ENCODE results near the gene SLC36A4. TPM values are rescaled to one million over a fixed set of nuclear protein-coding genes. Genes with fewer than 3 reads are reported as not detected.

SLC36A4 gene
- total RNA-seq, 2 experiments from 2014 or later = 13.9 to 14.0 TPM

DNA sequence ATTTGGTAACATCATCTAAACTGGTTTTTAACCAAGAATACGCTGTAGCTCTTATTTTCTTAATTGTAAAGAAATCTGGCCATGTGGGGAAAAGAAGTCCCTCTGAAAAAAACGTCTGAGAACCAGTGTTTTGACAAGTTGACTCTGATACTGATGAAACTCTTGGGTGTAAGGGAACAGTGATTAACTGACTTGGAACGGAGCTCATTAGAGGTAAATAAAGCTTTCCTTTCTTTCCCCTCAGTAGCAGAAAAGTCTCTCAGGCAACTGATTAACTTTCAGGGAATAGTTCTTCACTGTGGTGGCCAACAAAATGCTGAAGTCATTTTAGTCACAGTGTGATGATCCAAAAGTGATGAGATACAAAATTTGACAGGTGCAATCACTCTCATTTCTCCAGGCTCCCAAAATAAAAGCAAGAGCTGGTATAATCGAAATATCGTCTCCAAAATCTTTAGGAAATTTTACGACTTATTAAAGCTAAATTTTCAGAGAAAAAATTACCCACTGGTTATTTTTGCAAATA lies 52.3 kb downstream of the SLC36A4 start:
- H3K9me3 Mint-ChIP-seq = no peaks in the 10 kb centered on the region
- no peaks in the 10 kb centered on the region for H3K27me3 Mint-ChIP-seq
- ChIA-PET POLR2A (no interaction called here), CTCF (no interaction called here)
- intact Hi-C loops (cut with micrococcal nuclease) = no loop called here
- H3K36me3 Mint-ChIP-seq = peaks cover 7% of the 10 kb centered on the region
- no peak for DNase-seq
- H3K4me1 Mint-ChIP-seq (ENCODE audit: low read depth) = no peaks in the 10 kb centered on the region
- H3K4me3 Mint-ChIP-seq = no peak overlapping the region
- H3K27ac Mint-ChIP-seq = no peak overlapping the region

- Mint-ChIP-seq H3K27me3 (no peaks in the 10 kb centered on the region), H3K9me3 (no peaks in the 10 kb centered on the region), H3K36me3 (peaks cover 4% of the 10 kb centered on the region), H3K4me3 (no peak overlapping the region), H3K4me1 (ENCODE audit: low read depth) (no peaks in the 10 kb centered on the region), H3K27ac (no peak overlapping the region)
- DNase-seq = no peak
- ChIA-PET CTCF (no interaction called here), POLR2A (no interaction called here)
- intact Hi-C loops (cut with micrococcal nuclease) = no loop called here
These were observed 54.0 kb downstream of the SLC36A4 start for GRCh38 chr11:93143800-93144199.

GRCh38 chr11:93143186-93143585 lies 54.6 kb downstream of the SLC36A4 start:
- H3K27me3 Mint-ChIP-seq = no peaks in the 10 kb centered on the region
- H3K4me3 Mint-ChIP-seq = no peak overlapping the region
- H3K4me1 Mint-ChIP-seq (ENCODE audit: low read depth) = no peaks in the 10 kb centered on the region
- intact Hi-C loops (cut with micrococcal nuclease) = no loop called here
- no peak overlapping the region for H3K27ac Mint-ChIP-seq
- ChIA-PET POLR2A (no interaction called here), CTCF (no interaction called here)
- peaks cover 4% of the 10 kb centered on the region for H3K36me3 Mint-ChIP-seq
- no peak for DNase-seq
- H3K9me3 Mint-ChIP-seq = no peaks in the 10 kb centered on the region

GRCh38 chr11:93133488-93134109 lies 64.2 kb downstream of the SLC36A4 start:
- H3K27ac Mint-ChIP-seq = no peak overlapping the region
- H3K4me3 Mint-ChIP-seq = no peak overlapping the region
- H3K4me1 Mint-ChIP-seq (ENCODE audit: low read depth) = no peaks in the 10 kb centered on the region
- H3K36me3 Mint-ChIP-seq = peaks cover 2% of the 10 kb centered on the region
- DNase-seq = no peak
- ChIA-PET POLR2A (no interaction called here), CTCF (no interaction called here)
- intact Hi-C loops (cut with micrococcal nuclease) = no loop called here
- H3K27me3 Mint-ChIP-seq = no peaks in the 10 kb centered on the region
- H3K9me3 Mint-ChIP-seq = no peaks in the 10 kb centered on the region

GRCh38 chr11:93132836-93133235 lies 65.0 kb downstream of the SLC36A4 start:
- no peak overlapping the region for H3K27ac Mint-ChIP-seq

GRCh38 chr11:93131709-93132108 lies 66.1 kb downstream of the SLC36A4 start:
- Mint-ChIP-seq H3K27me3 (peaks cover 7% of the 10 kb centered on the region), H3K36me3 (peaks cover 2% of the 10 kb centered on the region), H3K27ac (no peak overlapping the region), H3K4me3 (no peak overlapping the region), H3K4me1 (ENCODE audit: low read depth) (no peaks in the 10 kb centered on the region), H3K9me3 (no peaks in the 10 kb centered on the region)
- ChIA-PET CTCF (no interaction called here), POLR2A (no interaction called here)
- intact Hi-C loops (cut with micrococcal nuclease) = no loop called here
- DNase-seq = no peak

More at GRCh38 chr11:93132836-93133235, 65.0 kb downstream of the SLC36A4 start:
- H3K4me1 Mint-ChIP-seq (ENCODE audit: low read depth) = no peaks in the 10 kb centered on the region
- ChIA-PET POLR2A (no interaction called here), CTCF (no interaction called here)
- no peak overlapping the region for H3K4me3 Mint-ChIP-seq
- DNase-seq = no peak
- H3K27me3 Mint-ChIP-seq = peaks cover under 1% of the 10 kb centered on the region
- intact Hi-C loops (cut with micrococcal nuclease) = no loop called here
- no peaks in the 10 kb centered on the region for H3K9me3 Mint-ChIP-seq
- peaks cover 2% of the 10 kb centered on the region for H3K36me3 Mint-ChIP-seq

DNA sequence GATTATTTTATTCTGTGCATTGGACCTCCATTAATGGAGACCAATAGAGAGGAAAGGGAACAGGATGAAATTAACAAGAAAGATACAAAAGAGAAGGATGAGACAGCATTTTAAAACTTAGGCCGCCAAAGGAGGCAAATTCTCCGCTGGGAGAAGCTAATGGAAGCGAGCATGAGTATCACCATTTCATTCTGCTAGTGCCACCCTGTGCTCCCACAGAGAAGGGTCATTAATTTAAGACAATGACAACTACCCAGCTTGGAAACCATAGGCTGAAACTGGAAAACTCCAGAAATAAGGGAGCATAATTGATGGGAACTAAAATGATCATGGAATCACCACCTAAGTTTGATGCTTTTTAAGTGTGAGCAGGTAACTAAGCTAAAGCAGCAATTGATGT lies 69.2 kb downstream of the SLC36A4 start:
- Mint-ChIP-seq H3K9me3 (peaks cover 3% of the 10 kb centered on the region), H3K4me1 (ENCODE audit: low read depth) (no peaks in the 10 kb centered on the region), H3K27ac (no peak overlapping the region), H3K27me3 (peaks cover 7% of the 10 kb centered on the region), H3K36me3 (no peaks in the 10 kb centered on the region), H3K4me3 (no peak overlapping the region)
- POLR2A ChIA-PET = no interaction called here
- no peak for DNase-seq
- CTCF ChIA-PET = no interaction called here
- intact Hi-C loops (cut with micrococcal nuclease) = no loop called here

- no peak for DNase-seq
- CTCF ChIA-PET = no interaction called here
- Mint-ChIP-seq H3K36me3 (no peaks in the 10 kb centered on the region), H3K9me3 (peaks cover 3% of the 10 kb centered on the region), H3K27ac (no peak overlapping the region), H3K27me3 (peaks cover 14% of the 10 kb centered on the region), H3K4me3 (no peak overlapping the region), H3K4me1 (ENCODE audit: low read depth) (no peaks in the 10 kb centered on the region)
- intact Hi-C loops (cut with micrococcal nuclease) = no loop called here
- POLR2A ChIA-PET = no interaction called here
These were observed 74.4 kb downstream of the SLC36A4 start for GRCh38 chr11:93123351-93123898.

DNA sequence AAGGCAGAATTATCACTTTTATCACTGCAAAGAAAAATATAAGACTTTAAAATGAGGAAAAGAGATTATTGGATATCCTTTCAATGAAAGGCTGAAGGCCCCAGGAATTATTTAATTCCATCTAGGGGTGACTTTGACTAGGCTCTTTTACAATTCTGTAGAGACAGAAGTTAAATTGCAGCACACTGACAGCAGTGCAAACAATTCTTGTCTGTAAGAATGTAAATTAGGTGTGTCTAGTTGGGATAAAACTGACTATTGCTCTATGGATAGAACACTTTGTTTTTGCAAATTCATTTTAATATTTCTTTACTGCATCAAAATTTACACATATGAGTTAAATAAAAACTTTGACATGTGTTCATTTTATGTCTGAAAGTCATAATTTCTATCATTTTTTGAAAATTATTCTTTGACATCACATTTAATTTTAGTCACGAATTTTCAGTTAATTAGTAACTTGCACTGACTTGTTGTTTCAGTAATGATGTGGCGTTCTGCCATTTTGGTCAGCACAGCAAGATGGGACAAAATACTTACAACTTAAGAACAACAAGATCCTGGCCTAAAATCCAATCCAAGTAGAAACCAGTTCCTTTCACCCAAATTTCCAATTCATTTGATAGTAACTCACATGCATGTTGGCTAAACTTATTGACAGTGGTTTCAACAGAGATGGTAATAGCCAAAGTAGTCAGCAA lies 75.1 kb downstream of the SLC36A4 start:
- Mint-ChIP-seq H3K9me3 (peaks cover 3% of the 10 kb centered on the region), H3K27ac (no peak overlapping the region)
- CTCF ChIA-PET = no interaction called here

DNA sequence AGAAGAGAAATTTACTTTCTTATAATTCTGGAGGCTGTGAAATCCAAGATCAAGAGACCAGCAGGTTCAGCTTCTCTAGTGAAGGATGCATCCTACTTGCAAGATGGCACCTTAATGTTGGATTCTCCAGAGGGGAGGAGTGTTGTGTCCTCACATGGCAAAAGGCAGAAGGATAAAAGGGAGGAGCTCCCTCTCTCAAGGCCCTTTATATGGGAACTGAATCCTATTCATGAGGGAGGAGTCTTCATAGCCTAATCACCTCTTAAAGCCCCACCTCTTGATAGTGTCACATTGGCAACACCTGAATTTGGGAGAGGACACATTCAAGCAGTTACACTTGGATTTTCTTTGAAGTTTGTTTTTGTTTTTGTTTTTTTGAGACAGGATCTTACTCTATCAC lies 79.5 kb downstream of the SLC36A4 start:
- CTCF ChIA-PET = no interaction called here
- no peak overlapping the region for H3K27ac Mint-ChIP-seq
- no peak for DNase-seq
- no peaks in the 10 kb centered on the region for H3K4me1 Mint-ChIP-seq (ENCODE audit: low read depth)
- H3K9me3 Mint-ChIP-seq = no peaks in the 10 kb centered on the region
- H3K4me3 Mint-ChIP-seq = no peak overlapping the region
- peaks cover 16% of the 10 kb centered on the region for H3K27me3 Mint-ChIP-seq
- intact Hi-C loops (cut with micrococcal nuclease) = no loop called here
- POLR2A ChIA-PET = no interaction called here
- no peaks in the 10 kb centered on the region for H3K36me3 Mint-ChIP-seq

More for the DNA sequence above, 75.1 kb downstream of the SLC36A4 start:
- Mint-ChIP-seq H3K4me3 (no peak overlapping the region), H3K27me3 (peaks cover 12% of the 10 kb centered on the region), H3K36me3 (no peaks in the 10 kb centered on the region), H3K4me1 (ENCODE audit: low read depth) (no peaks in the 10 kb centered on the region)
- no peak for DNase-seq
- POLR2A ChIA-PET = no interaction called here
- intact Hi-C loops (cut with micrococcal nuclease) = no loop called here

- no peaks in the 10 kb centered on the region for H3K36me3 Mint-ChIP-seq
- intact Hi-C loops (cut with micrococcal nuclease) = no loop called here
- POLR2A ChIA-PET = no interaction called here
- H3K9me3 Mint-ChIP-seq = no peaks in the 10 kb centered on the region
- no peak for DNase-seq
- no peak overlapping the region for H3K4me3 Mint-ChIP-seq
- H3K27me3 Mint-ChIP-seq = peaks cover 16% of the 10 kb centered on the region
- H3K27ac Mint-ChIP-seq = no peak overlapping the region
- no peaks in the 10 kb centered on the region for H3K4me1 Mint-ChIP-seq (ENCODE audit: low read depth)
- CTCF ChIA-PET = no interaction called here
These were observed 80.2 kb downstream of the SLC36A4 start for GRCh38 chr11:93117565-93117964.

- no peaks in the 10 kb centered on the region for H3K9me3 Mint-ChIP-seq
- CTCF ChIA-PET = no interaction called here
- no peak overlapping the region for H3K27ac Mint-ChIP-seq
- H3K4me1 Mint-ChIP-seq (ENCODE audit: low read depth) = no peaks in the 10 kb centered on the region
- POLR2A ChIA-PET = no interaction called here
- no peak for DNase-seq
- no peaks in the 10 kb centered on the region for H3K36me3 Mint-ChIP-seq
- H3K4me3 Mint-ChIP-seq = no peak overlapping the region
- intact Hi-C loops (cut with micrococcal nuclease) = no loop called here
- H3K27me3 Mint-ChIP-seq = peaks cover 18% of the 10 kb centered on the region
These were observed 81.0 kb downstream of the SLC36A4 start for GRCh38 chr11:93116641-93117441.
